GM10248 (cell line): Measurements from ENCODE around the gene TOMM20.

Source experiments
- CTCF ChIA-PET: fragments of 300-600 bp; sonication (Branson Sonifier 250); formaldehyde crosslinking; extraction: SDS; loops from one replicate; lab custom pipeline; 2021; ENCODE audit warnings: antibody characterized with exemption; lab: Yijun Ruan, JAX
- POLR2A ChIA-PET: fragments of 350-650 bp; sonication (Branson Sonifier 250); formaldehyde crosslinking; extraction: SDS; loops from one replicate; lab custom pipeline; 2020; ENCODE audit warnings: antibody characterized with exemption; lab: Yijun Ruan, JAX
- DNase-seq: peaks from one replicate; pipeline ENCODE4 v3.0.0; 2012; ENCODE audit errors: extremely low spot score
- TF ChIP-seq, protein P1 (sequence below): IDR thresholded peaks from 2 replicates; pipeline ENCODE4 v1.5.1; 2012; ENCODE audit warnings: mild to moderate bottlenecking, low read depth; ENCODE audit errors: extremely low read depth, missing control alignments, control extremely low read depth

TOMM20 gene

GRCh38 chr1:235131961-235132360, 3.3 kb upstream of the TOMM20 start:
- no peak for DNase-seq
- ChIA-PET POLR2A (no interaction called here), CTCF (interaction anchor here (0.9 to 2.2 kb wide), 5 partner anchors 11 to 632 kb away, joined by 3 to 9 read pairs (median 4); no protein-coding TSS in a partner anchor)
- TF ChIP-seq, protein P1, sequence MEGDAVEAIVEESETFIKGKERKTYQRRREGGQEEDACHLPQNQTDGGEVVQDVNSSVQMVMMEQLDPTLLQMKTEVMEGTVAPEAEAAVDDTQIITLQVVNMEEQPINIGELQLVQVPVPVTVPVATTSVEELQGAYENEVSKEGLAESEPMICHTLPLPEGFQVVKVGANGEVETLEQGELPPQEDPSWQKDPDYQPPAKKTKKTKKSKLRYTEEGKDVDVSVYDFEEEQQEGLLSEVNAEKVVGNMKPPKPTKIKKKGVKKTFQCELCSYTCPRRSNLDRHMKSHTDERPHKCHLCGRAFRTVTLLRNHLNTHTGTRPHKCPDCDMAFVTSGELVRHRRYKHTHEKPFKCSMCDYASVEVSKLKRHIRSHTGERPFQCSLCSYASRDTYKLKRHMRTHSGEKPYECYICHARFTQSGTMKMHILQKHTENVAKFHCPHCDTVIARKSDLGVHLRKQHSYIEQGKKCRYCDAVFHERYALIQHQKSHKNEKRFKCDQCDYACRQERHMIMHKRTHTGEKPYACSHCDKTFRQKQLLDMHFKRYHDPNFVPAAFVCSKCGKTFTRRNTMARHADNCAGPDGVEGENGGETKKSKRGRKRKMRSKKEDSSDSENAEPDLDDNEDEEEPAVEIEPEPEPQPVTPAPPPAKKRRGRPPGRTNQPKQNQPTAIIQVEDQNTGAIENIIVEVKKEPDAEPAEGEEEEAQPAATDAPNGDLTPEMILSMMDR: no peak

DNA sequence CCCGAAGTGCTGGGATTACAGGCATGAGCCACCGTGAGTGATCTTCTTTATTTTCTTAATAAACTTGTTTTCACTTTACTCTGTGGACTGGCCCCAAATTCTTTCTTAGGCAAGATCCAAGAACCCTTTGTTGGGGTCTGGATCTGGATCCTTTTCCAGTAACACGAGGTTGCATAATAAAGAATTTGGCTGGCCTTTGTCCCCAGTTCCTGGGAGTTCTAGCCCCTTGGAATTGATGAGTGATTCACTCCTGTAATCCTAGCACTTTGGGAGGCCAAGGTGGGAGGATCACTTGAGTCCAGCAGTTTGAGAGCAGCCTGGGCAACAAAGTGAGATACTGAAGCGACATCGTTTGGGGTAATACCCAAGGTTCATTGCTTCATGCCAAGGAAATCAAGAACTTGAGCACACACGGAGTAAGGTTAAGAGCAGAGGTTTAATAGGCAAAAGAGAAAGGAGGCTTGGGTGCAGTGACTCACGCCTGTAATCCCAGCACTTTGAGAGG, 2.2 kb upstream of the TOMM20 start:
- ChIA-PET CTCF (interaction anchor here (1.2 to 2.3 kb wide), 2 partner anchors 9 to 15 kb away, joined by 5 to 9 read pairs; no protein-coding TSS in a partner anchor), POLR2A (interaction anchor here (0.6 kb wide), 1 partner anchor 175 kb away, joined by 4 read pairs; no protein-coding TSS in a partner anchor)
- no peak for DNase-seq
- TF ChIP-seq, protein P1: no peak

GRCh38 chr1:235129774-235130570, 1.3 kb upstream of the TOMM20 start:
- DNase-seq: no peak
- POLR2A ChIA-PET: interaction anchor here (0.6 to 0.7 kb wide), 3 partner anchors 29 to 176 kb away, joined by 3 to 4 read pairs (median 4); no protein-coding TSS in a partner anchor
- CTCF ChIA-PET: interaction anchor here (1.2 to 2.3 kb wide), 2 partner anchors 9 to 15 kb away, joined by 5 to 9 read pairs; no protein-coding TSS in a partner anchor

DNA sequence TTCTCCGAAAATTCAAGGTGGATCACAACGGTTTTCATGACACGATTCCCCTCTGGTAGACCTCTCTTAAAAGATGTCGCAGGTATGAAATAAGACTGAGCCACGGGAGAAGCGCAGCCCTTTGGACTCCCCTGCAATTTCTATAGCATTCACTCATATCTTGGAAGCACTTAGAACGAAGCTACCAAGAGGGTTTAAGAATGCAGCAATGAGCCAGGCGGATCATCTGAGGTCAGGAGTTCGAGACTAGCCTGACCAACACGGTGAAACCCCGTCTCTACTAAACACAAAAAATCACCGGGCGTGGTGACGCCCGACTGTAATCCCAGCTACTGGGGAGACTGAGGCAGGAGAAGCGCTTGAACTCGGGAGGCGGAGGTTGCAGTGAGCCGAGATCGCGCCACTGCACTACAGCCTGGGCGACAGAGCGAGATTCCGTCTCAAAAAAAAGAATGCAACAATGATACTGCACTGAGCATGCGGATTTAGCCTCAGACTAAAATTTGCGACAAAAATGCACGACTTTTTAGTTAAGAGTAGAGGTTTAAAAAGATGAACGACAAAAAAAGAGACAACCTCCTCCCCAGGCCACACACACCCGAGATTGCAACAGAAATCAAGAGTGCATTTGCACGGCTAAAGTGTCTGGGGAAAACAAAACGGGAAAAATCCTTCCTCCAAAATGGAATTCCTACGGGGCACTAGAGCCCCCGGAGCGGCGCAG, 743 bp downstream of the TOMM20 start:
- TF ChIP-seq, protein P1: no peak
- ChIA-PET CTCF (interaction anchor here (1.5 kb wide), 2 partner anchors 20 to 23 kb away, joined by 5 to 9 read pairs; no protein-coding TSS in a partner anchor), POLR2A (no interaction called here)
- DNase-seq: no peak

More at GRCh38 chr1:235129774-235130570, 1.3 kb upstream of the TOMM20 start:
- TF ChIP-seq, protein P1: no peak

DNA sequence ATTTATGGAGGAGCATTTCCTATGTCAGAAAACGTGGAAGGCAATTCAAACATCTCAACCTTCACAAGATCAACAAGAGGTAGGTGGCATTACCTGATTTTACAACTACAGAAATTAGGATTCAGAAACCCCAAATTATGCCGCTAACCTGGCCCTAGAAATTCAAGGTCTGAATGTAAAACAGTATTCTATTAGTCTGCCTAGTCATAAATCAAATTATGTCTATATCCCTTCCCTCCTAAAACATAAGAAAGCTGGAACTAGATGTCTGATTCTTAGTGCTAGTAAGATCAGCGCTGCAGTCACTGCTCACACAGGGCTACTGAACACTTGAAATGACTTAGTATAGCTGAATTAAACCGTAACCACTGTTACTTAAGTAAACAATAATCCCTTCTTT, 1.4 kb downstream of the TOMM20 start:
- POLR2A ChIA-PET: interaction anchor here (0.5 kb wide), 1 partner anchor 631 kb away, joined by 8 read pairs; no protein-coding TSS in a partner anchor

More for the DNA sequence above, 1.4 kb downstream of the TOMM20 start:
- DNase-seq: no peak
- CTCF ChIA-PET: interaction anchor here (1.0 to 1.5 kb wide), 3 partner anchors 19 to 145 kb away, joined by 3 to 9 read pairs (median 5); no protein-coding TSS in a partner anchor
- TF ChIP-seq, protein P1: no peak
